GM19099 (cell line): ENCODE data around the gene BTLA.
A peak's percentile ranks its signal among the peaks of the same experiment; 100 is the strongest.

Experiments
- POLR2A ChIP-seq: IDR thresholded peaks from 3 replicates; pipeline ENCODE4 v1.6.1; 2011; ENCODE audit warnings: low read depth; ENCODE audit not compliant: insufficient read length; ENCODE audit errors: extremely low read depth

Gene BTLA

GRCh38 chr3:112497897-112498548 lies 1.2 kb downstream of the BTLA start:
- no peak for TF ChIP-seq POLR2A

GRCh38 chr3:112496366-112497067 lies 2.8 kb downstream of the BTLA start:
- TF ChIP-seq POLR2A: peak; percentile 10

GRCh38 chr3:112492124-112492523 lies 7.1 kb downstream of the BTLA start:
- no peak for TF ChIP-seq POLR2A

GRCh38 chr3:112491373-112491772 lies 7.9 kb downstream of the BTLA start:
- TF ChIP-seq POLR2A: no peak

GRCh38 chr3:112489674-112490479 lies 9.4 kb downstream of the BTLA start:
- TF ChIP-seq POLR2A: peak; percentile 13

DNA sequence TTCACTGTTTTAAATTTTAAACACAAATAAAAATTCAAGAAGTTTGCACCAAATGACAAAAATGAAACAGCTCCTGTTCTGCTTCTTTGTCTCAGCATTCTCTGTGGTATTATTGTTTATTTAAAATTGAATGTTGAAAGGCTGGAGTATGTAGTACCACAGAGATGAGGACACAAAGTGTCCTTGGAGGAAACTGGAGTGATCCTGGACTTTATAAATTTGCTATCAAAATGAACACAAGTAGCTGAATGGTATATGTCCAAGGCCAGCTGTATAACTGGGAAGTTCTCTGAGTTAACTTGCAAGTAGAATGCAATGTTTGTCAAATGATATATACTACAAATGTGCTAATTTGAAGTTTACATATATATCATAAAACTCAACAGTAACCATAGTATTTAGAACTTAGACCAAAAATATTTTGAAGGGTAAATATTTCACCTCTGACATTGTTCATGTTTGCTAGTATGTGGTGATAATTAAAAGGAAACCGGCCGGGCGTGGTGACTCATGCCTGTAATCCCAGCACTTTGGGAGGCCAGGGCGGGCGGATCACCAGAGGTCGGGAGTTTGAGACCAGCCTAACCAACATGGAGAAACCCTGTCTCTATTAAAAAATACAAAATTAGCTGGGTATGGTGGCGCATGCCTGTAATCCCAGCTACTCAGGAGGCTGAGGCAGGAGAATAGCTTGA lies 12.3 kb downstream of the BTLA start:
- no peak for TF ChIP-seq POLR2A

- no peak for TF ChIP-seq POLR2A
Measured at GRCh38 chr3:112484352-112484751, 14.9 kb downstream of the BTLA start.

GRCh38 chr3:112482675-112483074 lies 16.6 kb downstream of the BTLA start:
- no peak for TF ChIP-seq POLR2A

DNA sequence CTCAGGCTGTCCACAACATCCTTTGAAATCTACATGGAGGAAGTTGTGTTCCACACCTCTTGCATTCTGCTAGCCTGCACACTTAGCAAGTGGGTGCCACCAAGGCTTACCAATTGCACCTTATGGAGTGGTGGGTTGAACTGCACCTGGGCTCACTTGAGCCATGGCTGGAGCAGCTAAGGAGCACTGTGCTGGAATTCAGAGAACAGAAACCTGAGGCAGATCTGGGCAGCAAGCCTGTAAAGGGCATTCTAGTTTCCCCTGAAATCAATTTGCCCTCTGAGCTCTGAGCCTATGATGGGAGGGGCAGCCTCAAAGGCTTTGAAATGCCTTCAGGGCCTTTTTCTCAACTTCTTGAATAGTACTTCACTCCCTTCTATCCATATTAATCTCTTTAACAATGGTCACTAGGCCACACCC lies 18.0 kb downstream of the BTLA start:
- TF ChIP-seq POLR2A: no peak

GRCh38 chr3:112477891-112478290 lies 21.4 kb downstream of the BTLA start:
- TF ChIP-seq POLR2A: no peak

GRCh38 chr3:112476346-112476745 lies 22.9 kb downstream of the BTLA start:
- TF ChIP-seq POLR2A: no peak

GRCh38 chr3:112474796-112475195 lies 24.5 kb downstream of the BTLA start:
- TF ChIP-seq POLR2A: no peak

DNA sequence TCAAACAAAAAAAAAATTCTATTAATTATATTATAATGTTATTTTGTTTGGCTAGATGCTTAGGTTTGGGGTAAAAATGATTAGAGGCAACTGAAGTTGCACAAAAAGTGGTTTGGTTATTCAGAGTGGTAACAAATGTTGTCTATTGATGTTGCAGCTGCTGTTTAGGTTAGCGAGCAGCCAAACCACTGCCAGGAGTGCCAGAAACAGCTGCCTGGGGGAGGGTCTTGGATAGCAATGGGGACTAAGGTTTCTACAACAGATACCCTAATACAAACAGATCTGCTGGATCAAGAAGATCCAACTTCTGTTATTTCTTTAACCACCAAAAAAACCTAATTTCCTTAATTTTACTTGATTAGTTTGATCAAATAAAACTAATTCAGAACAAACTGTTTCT lies 26.6 kb downstream of the BTLA start:
- no peak for TF ChIP-seq POLR2A

DNA sequence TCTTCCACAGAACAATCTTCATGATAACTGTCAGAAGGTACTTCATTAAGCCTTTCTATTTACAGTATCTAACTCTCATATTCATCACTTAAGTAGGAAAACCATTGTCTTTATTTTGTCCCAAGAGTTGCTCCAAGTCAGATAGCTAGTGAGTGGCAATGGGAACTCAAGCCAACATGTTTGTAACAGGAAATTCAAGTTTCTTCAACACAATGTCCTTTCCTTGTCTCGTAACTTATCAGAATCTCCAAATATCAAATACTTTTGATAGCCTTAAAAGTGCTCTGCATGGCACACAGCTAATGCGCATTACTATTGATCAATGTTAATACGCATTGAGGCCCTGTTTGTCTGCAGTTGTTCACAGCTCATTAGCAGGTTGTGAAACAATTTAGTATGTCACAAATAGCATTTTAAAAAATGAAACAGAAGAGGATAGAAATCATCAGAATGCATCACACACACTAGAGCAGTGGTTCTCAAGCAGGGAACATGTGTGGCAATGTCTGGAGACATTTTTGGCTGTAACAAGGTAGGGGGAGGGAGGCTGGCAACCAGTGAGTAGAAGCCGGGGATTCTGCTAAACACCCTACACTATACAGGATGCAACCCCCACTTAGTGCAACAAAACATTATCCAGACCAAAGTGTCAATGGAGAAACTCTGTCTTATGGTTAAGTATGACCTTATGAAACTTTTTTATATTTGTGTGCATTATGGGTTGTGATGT lies 27.5 kb downstream of the BTLA start:
- no peak for TF ChIP-seq POLR2A
